SHP77 (cell line): ENCODE measurements around the gene MARCHF3.
"Not testable (repeated sequence)": the region's sequence is repeated elsewhere in the genome, so short reads cannot be mapped to it uniquely, and the experiment has no call there.

Experiments
- DNase-seq, 2 experiments: peaks; one replicate each; lab custom pipeline; 2025; lab: John Stamatoyannopoulos, UW

Gene MARCHF3

GRCh38 chr5:126918615-126918957, 111.8 kb downstream of the MARCHF3 start:
- DNase-seq = no peak

GRCh38 chr5:126917918-126918614, 112.3 kb downstream of the MARCHF3 start:
- peak; percentile 85 for DNase-seq

DNA sequence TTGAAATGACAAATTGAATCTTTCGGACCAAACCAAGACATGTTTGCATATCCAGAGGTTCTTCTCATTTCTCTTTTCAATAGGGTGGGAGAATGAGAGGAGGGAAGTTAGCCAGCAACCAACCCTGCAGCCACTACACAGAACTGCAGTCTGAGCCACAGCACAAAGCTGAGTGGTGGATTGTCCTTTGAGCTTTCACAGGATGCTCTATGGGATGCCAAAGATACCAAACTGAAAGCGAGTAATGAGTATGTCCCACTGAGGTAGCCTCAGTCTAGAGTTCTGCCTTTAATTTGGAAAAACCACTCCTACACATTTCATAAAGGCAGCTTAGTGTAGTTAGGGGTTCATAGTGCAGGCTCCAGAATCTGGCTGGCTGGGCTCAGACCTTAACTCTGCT, 114.9 kb downstream of the MARCHF3 start:
- DNase-seq = no peak

DNA sequence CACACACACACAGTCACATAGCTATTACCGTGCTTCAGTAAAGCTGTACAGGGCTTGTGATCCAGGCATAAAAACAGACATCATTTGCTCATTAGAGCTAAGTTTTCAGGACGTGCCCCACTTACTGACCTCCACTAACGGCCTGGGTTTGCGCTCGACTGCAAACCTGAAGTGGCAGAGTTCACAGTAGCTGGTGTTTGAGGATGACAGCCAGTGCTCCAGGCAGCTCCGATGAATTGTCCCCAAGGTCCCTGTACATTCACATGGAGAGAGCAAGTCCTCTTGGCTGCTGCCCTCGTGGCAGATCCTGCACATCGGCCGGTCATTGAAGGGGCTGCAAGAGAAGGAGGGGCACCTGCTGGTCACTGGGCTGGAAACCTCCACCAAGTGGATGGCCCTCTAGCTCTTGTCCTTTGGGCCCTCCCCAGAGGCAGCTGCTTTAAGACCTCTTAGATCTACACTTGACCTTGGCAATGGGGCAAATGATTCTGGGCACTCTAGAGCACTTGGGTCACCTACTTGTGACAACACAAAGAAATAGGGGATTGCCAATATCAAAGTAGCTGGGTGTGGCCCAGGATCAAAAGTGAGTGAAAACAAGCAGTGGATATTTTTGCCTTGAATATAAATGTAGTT, 115.4 kb downstream of the MARCHF3 start:
- no peak for DNase-seq

DNA sequence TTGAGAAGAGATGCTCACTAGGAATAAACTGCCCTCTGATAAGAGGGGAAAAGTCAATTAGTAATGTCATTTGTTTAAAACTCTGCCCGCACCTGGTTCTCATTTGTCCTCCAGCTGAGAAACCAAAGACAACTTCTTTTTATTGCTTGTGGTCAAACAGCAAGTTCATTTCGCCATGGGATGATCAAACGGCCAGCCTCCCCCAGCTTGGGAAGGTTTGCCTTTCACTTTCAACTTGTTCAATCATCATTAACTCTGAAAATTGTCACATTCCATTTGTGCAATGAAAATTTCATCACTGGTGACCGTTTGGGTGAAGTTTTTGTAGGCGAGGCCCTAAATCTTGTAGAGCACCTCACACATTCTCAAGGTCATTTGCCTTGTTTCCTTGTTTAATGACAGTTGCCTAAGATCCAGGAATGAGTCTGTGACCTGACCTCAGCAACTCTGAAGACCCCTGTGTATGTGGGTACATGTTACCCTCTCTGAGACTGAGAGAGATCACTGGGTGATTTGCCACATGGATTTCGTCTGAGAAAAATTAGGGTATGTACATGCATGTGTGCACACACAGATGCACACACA, 117.7 kb downstream of the MARCHF3 start:
- no peak for DNase-seq

DNA sequence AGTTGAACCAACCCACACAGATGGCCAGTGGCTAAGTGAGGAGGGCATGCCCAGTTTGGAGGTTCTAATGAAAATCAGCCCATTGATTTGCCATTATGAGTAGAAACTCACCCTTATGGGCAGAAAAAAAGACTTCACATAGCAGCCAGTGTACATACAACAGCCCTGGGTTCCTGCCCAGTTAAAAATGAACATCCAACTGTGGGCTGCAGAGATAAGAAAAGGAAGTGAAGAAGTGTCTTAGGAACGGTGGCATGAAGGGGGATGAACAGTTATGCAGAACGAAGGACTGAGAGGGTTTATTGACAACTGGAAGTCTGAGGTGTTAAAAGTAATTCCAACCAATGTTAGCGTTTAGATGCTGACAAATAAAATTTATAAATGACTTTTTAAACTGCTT, 118.4 kb downstream of the MARCHF3 start:
- no peak for DNase-seq

DNA sequence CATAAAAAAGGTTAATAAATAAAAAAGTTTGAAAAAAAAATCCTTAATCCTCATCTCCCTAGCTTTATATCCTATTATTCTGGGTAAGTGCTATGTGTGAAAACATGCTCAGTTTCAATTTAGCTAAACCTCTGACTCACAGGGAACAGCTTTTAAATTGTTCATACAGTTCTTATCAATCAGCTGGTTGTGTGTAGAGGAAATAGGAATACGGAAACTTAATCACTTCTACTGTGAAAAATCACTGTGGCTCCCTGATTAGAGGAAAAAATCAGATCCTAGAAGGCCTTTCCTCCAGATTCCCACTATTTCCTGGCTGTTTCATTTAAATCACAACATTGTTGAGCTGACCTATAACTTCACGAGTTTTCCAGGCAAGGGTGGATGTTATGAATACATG, 120.5 kb downstream of the MARCHF3 start:
- DNase-seq = no peak

DNA sequence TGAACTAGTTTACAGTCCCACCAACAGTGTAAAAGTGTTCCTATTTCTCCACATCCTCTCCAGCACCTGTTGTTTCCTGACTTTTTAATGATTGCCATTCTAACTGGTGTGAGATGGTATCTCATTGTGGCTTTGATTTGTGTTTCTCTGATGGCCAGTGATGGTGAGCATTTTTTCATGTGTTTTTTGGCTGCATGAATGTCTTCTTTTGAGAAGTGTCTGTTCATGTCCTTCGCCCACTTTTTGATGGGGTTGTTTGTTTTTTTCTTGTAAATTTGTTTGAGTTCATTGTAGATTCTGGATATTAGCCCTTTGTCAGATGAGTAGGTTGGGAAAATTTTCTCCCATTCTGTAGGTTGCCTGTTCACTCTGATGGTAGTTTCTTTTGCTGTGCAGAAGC, 126.0 kb downstream of the MARCHF3 start:
- DNase-seq = not testable (repeated sequence)

DNA sequence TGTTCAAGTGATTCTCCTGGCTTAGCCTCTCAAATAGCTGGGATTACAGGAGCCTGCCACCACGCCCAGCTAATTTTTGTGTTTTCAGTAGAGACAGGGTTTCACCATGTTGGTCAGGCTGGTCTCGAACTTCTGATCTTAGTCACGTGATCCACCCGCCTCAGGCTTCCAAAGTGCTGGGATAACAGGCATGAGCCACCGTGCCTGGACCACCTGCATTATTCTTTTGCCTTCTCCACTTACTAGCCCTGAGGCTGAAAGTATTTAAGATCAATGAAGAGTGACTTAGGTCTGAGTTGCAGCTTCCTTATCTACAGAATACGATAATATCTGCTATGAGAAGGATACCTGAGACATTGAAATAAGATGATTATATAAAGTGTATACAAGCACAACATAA, 129.6 kb downstream of the MARCHF3 start:
- no peak for DNase-seq

GRCh38 chr5:126899476-126899875, 130.9 kb downstream of the MARCHF3 start:
- no peak for DNase-seq

- no peak for DNase-seq
Measured at GRCh38 chr5:126897851-126898630, 132.3 kb downstream of the MARCHF3 start.

GRCh38 chr5:126896170-126896702, 134.1 kb downstream of the MARCHF3 start:
- DNase-seq = no peak

DNA sequence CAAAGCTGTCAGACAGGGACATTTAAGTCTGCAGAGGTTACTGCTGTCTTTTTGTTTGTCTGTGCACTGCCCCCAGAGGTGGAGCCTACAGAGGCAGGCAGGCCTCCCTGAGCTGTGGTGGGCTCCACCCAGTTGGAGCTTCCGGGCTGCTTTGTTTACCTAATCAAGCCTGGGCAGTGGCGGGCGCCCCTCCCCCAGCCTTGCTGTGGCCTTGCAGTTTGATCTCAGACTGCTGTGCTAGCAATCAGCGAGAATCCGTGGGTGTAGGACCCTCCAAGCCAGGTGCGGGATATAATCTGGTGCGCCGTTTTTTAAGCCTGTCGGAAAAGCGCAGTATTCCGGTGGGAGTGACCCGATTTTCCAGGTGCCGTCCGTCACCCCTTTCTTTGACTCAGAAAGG, 134.6 kb downstream of the MARCHF3 start:
- DNase-seq = not testable (repeated sequence)

DNA sequence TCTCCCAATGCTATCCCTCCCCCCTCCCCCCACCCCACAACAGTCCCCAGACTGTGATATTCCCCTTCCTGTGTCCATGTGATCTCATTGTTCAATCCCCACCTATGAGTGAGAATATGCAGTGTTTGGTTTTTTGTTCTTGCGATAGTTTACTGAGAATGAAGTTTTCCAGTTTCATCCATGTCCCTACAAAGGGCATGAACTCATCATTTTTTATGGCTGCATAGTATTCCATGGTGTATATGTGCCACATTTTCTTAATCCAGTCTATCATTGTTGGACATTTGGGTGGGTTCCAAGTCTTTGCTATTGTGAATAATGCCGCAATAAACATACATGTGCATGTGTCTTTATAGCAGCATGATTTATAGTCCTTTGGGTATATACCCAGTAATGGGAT, 139.9 kb downstream of the MARCHF3 start:
- not testable (repeated sequence) for DNase-seq

DNA sequence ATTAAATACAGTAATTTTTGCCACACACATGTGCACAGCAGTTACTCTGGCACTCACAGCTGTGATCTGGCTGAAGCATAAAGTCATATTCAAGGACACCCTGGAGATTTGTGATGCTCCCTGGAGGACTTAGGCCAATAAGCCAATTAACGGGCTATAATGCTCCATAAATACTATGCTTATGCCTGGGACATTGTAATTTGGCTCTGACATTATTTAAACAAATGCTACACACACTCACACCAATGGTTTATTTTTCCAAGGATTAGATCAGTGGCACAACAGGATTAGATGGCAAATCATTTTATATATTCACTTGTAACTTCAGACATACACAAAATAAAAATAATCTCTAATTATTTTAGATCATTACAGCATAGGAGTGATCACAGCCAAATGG, 142.2 kb downstream of the MARCHF3 start:
- no peak for DNase-seq

DNA sequence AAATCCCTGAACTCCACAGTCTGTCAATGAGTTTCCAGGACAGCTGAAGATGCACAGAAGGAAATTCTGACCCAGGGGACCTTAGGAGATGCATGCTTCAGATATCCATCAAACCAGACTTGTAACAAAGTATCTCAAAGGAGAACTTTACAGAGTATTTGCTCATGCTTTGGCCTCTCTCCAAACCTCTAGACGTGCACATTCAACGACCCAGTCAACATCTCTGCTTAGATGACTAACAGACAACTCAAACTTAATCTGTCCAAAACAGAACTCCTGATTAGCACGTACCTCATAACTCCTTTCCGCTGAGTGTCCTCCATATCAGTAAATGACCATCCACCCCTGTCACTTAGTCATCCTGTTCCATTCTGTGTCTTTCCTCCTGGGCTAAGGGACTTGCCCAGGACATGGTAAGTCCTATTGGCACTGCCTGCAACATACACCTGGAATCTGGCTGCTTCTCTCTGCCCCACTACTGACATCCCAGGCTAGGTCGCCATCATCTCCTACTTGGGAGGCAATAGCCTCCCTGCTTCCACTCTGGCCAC, 146.0 kb downstream of the MARCHF3 start:
- no peak for DNase-seq

DNA sequence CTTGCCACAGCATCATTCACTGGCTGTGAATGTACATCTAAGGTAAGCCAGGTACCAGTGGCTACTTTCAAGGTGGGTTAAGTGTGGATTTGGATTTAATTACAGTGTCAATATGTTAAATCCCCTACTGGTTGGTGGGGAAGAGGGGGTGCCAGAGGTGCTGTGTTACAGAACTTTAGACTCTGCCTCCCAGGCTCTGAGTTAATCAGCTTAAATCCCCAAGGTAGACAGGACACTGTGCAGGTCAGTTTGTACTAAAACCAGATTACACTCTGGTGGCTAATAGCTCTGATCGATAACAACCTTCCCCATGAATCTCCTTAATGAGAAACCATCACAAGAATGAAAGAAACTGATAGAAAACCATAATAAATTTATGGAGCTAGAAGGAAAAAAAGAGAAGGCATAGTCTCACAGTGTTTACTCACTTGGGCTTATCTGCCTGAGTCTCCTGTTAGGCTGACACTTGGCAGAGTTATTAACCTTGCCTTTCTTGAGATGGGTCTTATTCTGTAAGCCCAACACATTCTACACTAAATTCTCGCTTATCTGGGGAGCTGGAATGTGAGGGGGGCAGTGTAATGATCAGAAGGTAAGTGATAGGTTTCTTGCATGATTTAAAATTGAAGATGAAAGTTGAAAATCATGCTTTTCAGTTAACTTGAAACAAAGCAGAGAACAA, 146.7 kb downstream of the MARCHF3 start:
- no peak for DNase-seq

DNA sequence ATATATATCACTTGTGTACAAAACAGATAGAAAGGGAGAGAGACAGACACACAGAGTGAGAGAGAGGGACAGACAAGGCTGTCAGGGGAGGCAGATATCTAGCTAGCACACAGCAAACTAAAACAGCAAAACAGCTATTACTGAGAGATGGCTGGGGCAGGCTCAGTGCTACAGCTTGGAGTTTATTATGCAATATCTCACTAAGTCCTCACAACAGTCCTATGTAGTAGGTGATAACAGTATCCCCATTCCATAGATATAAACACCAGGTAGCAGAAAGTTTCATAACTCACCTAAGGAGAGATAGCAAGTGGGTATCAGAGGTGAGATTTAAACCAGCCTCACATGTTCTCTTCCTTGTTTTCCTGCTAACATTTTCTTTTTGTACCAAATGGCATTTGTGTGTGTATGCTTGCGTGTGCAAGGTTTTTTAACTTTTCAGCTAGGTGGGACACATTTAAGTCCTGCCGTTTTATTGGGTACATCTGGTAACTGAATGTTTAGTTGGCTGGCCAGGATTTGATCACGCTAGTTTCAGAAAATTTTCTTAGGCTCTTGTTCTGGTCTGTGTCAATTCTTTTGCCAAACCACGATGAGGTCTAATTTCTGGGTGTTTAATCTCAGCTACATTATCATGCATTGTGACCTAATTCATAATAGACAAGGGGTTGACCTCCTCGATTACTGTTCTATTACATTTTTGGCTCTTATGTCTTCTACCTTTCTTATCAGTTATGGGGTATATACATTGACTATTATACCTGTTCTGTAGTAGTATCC, 148.3 kb downstream of the MARCHF3 start:
- DNase-seq = no peak

DNA sequence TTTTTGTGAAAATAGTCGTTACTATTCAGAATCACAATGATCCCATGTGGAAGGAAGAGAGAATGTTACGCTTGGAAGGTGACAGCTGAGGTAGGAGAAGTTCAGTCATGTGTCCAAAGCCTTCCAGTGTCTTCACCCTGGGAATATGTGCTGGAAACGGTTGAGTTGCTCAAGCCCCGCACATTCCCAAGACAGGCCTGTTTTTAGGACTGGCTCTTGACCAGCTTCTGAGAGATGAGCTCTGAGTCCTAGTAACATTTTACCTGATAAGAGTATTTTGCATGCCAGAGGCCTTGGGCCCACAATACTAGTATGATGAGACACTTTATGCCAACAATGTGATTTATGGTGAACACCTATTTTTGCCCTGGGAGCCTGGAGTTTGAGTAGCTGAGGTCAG, 151.7 kb downstream of the MARCHF3 start:
- DNase-seq = no peak

DNA sequence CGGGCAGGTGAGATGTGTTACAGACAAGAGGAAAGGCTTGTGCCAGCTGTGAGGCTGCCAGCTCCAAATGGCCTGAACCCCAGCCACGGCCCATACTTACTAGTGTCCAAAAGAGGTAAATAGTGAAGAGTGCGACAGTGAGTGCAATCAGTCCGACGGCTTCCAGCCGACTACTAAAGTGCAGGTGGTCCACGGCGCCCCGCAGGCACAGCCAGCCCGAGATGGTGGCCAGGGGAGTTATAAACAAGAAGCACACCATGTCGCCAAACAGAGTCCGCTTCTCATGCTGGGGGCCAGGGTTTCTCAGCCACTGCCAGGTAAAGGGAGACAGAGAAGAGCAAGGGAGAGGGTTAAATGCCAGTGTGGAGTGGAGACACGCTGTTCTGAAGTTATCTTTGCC, 152.3 kb downstream of the MARCHF3 start:
- no peak for DNase-seq

GRCh38 chr5:126877602-126878001, 152.8 kb downstream of the MARCHF3 start:
- no peak for DNase-seq
